CD4-positive, alpha-beta T cell treated with Interleukin-2 at 100 ng/mL for 4 hours (primary cell): ENCODE measurements around the gene C3orf22.
"Not testable (repeated sequence)": the region's sequence is repeated elsewhere in the genome, so short reads cannot be mapped to it uniquely, and the experiment has no call there.

Experiments used
- DNase-seq: peaks from one replicate; pipeline ENCODE4 v3.0.0-alpha.2; 2020; ENCODE audit warnings: low spot score

The C3orf22 gene

GRCh38 chr3:126542340-126543241, 16.1 kb downstream of the C3orf22 start:
- DNase-seq: no peak

GRCh38 chr3:126541628-126542339, 16.9 kb downstream of the C3orf22 start:
- DNase-seq: no peak

DNA sequence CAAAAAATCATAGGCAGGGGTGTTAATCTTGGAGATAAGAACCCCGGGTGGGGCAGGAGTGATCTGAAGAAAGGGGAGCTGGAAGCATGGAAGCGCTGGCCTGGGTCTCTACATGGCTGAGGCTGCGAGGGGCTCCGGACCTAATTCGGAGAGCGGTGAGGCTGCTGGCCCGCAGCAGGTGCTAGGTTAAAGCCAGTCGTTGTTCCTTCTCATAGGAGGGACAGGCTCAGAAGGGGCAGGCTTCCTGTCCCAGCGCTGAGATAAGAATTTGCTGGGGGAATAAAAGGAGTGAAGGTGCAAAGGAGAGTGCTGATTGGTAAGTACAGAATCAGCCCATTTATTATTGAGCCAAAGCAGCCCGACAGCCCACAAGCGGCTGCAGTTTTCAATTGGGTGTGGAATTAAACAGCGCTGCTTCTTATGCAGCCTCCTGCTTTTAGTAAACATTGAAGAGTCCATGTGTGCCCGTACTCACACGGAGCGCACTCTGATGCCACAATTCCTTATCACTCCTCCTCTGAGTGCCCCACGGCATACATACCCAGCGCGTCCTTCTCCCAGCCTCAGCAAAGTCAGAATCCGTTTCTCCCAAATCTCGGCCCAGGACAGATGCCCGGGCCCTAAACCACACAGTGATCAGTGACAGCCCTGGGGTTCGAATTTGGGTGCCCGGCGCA, 17.6 kb downstream of the C3orf22 start:
- no peak for DNase-seq

DNA sequence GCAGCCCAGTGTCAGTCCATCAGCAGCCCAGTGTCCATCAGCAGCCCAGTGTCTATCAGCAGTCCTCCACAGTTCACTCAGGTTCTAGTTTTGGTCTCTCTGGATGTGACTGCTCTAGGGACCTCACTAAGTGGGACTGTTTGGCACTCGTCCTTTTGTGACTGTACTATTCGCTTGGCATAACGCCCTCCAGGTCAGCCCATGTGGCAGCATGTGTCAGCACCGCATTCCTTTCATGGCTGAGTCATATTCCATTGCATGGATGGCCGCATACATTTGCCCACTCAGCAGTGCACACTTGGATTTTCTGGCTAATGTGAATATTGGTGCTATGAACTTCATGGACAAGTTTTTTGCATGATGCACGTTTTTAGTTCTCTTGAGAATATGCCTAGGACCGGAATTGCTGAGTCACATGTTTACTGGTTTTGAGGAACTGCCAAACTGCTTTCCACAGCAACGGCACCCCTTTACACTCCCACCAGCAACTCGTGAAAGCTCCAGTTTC, 18.3 kb downstream of the C3orf22 start:
- DNase-seq: no peak

DNA sequence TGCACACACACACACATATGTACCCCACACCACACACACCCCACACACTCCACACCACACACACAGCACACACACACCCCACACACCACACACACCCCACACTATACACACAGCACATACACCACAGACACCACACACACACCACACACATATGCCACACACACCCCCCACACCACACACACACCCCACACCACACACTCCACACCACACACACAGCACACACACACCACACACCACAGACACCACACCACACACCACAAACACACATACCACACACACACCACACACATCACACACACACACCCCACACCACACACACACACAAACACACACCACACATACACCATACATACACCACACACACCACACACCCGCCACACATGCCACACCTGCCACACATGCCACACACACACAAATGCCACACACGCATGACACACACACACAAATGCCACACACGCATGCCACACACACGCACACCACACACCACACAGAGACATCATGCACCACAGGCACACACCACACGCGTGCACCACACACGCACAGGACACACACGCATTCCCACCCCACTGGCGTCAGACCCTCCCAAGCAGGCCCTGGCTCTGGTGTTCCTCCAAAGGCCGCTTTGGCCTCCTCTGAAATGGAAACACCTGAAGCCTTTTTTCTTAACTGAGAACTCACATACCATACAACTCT, 19.0 kb downstream of the C3orf22 start:
- DNase-seq: no peak

GRCh38 chr3:126538966-126539365, 19.8 kb downstream of the C3orf22 start:
- no peak for DNase-seq

DNA sequence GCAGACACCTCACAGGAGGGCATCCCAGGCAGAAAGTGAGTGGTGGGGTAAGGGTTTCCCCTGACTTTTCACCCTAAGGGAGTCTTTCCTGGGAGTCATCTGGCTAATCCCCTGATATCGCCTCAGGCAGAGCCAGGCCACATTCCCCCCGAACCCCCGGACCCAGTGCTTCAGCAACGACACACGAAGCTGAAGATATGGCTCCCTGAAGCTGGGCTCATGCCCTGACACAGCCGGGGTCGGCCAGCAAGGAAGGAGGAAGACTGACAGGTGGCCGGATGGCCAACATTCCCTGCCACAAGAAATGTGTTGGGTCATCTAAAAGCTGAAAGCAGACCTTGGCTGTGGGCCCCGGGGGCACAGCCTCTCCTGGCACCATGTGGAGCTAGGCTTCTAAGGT, 20.4 kb downstream of the C3orf22 start:
- no peak for DNase-seq

DNA sequence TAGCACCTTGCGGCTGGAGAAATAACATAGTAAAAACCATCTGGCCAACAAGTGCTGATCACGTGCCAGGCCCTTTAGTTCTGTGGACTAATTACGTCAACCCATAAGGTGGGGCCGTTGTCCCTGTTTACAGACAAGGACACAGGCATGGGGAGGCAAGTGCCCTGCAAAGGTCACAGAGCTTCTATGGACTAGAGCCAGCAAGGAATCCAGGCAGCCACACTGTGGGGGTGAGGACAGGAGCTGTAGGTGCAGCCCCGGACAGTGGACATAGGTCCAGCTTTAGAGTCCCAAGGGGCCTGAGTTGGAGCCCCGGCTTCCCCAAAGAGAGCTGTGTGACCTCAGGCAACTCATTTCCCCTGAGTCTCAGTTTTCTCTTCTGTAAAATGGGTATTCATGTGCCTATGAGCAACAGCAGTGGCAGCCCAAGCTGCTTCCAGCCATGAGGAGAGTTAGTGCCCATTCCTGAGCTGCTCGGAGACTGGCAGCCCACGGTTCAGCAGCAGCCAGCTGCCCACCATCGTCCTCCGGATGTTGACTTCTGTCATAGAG, 20.9 kb downstream of the C3orf22 start:
- DNase-seq: no peak

GRCh38 chr3:126537116-126537729, 21.5 kb downstream of the C3orf22 start:
- no peak for DNase-seq

- DNase-seq: no peak
These were observed 22.6 kb downstream of the C3orf22 start for GRCh38 chr3:126536126-126536525.

DNA sequence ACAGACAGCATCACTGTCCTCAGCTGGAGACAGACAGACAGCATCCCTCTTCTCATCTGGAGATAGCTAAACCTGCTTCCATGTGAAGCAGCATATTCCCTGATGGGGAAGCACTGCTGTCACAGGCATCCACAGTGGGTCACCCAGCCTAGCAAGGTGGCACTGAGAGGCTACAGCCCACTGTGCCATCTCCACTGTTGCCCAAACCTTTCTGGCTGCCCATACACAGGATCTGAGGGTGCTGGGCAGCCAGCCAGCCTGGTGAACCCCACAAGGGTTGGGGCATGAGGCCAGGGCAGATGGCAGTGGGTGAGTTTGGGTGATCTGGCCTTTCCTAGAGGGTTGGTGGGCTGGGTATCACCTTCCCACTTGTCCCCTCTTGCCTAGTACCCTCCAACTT, 23.1 kb downstream of the C3orf22 start:
- DNase-seq: no peak

GRCh38 chr3:126534716-126535115, 24.0 kb downstream of the C3orf22 start:
- DNase-seq: not testable (repeated sequence)

DNA sequence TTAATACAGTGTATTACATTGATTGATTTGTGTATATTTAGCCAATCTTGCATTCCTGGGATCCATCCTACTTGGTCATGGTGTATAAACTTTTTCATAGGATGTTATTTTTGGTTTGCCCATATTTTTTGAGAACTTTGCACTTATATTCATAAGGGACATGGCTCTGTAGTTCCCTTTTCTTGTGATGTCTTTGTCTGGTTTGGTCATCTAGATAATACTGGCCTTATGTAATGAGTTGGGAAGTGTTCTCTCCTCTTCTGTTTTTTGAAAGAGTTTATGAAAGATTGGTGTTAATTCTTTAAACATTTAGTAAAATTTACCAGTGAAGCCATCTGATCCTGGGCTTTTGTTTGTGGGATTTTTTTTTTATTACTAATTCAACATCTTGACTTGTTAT, 25.2 kb downstream of the C3orf22 start:
- DNase-seq: no peak

DNA sequence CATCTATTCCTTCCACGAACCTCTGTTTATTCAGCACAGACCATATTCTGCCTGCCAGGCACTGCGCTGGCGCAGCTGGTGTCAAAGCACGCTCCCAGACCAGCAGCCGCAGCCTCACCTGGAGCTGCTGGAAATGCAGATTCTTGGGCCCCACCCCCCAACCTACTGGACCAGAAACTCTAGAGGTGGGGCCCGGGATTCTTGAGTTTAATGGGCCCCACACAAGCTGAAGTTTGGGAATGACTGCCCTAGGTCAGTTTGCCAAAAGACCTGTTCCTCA, 27.7 kb downstream of the C3orf22 start:
- DNase-seq: no peak

- DNase-seq: no peak
These were observed 28.3 kb downstream of the C3orf22 start for GRCh38 chr3:126530171-126531050.

DNA sequence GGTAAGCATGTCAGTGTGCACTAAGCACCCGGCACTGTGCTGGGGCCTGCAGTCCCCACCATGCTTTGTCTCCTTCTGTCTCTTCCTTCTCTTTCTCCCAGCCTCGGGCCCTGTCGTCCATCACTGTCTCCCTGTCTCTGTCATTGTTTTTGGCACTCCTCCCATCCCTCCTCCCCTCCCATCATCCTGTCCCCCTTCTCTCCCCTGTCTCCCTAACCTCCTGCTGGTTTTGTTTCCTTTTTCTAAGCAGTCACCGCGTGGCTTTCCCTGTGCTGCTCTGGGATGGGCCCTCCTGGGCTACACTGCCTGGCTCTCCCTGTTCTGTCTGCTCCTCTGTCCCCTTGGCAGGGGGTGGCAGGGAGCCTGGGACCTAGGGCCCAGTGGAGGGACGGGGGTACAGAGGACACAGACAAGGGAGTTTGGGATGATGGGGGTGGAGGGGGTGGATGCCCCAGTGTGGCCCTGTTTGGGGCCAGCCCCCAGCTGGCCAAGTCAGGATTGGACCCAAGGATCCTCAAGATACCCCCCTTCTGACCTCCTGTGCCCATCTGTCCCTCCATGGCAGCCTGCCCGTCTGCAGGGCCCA, 29.1 kb downstream of the C3orf22 start:
- no peak for DNase-seq

- no peak for DNase-seq
These were observed 29.8 kb downstream of the C3orf22 start for GRCh38 chr3:126528800-126529541.

DNA sequence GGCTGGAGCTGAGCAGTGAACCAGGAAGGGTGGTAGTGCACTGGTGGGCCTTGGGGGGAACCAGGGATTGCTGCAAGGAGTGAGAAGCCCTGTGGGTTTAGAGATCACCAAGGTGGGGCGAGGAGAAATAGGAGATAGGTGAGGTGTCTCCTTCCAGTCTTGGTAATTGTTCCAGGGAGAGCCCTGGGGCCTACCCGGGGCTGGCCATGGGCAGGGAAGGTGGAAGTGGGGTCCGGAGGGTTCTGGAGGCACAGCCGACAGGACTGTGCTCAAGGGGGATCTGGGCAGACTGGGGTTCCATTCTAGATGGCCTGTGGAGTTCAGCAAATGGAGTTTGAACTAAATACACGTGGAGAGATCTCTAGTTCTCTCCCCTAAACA, 30.3 kb downstream of the C3orf22 start:
- DNase-seq: no peak

GRCh38 chr3:126527455-126528211, 31.1 kb downstream of the C3orf22 start:
- no peak for DNase-seq
